Keratinocyte (primary cell): ENCODE data around the gene DCTN4. TPM values are rescaled to one million over a fixed set of nuclear protein-coding genes. Genes with fewer than 3 reads are reported as not detected.
"Not testable (repeated sequence)": the region's sequence is repeated elsewhere in the genome, so short reads cannot be mapped to it uniquely, and the experiment has no call there.

Experiments
- DNase-seq: peaks from one replicate; pipeline ENCODE4 v3.0.0-alpha.2; 2011; ENCODE audit warnings: low read depth, missing footprints, low spot score
- FAIRE-seq: peaks from 2 replicates; lab custom pipeline; 2011; peaks lifted over from hg19 to GRCh38; lab: Jason Lieb, UNC
- H2AFZ ChIP-seq: 2 replicates; pipeline ENCODE4 v1.6.0; 2012; ENCODE audit warnings: low read length, control low read depth, inconsistent platforms; ENCODE audit not compliant: control insufficient read depth
- H3K27ac ChIP-seq: 2 replicates; pipeline ENCODE4 v1.5.1; 2011; ENCODE audit warnings: low read length; ENCODE audit not compliant: control insufficient read depth, insufficient read depth
- H3K27me3 ChIP-seq: 3 replicates; pipeline ENCODE4 v1.6.0; 2011; ENCODE audit warnings: low read length; ENCODE audit not compliant: control insufficient read depth, insufficient read depth; ENCODE audit errors: extremely low read depth
- H3K36me3 ChIP-seq, 2 experiments: 2 replicates in 1 of 2; 3 replicates in 1 of 2; pipeline ENCODE4 v1.5.1; 2011; ENCODE audit warnings: low read length in 2 of 2, mild to moderate bottlenecking in 1 of 2; ENCODE audit not compliant: control insufficient read depth in 2 of 2, insufficient read depth in 2 of 2; ENCODE audit errors: extremely low read depth in 1 of 2
- H3K4me1 ChIP-seq: 3 replicates; pipeline ENCODE4 v1.5.1; 2011; ENCODE audit warnings: low read length; ENCODE audit not compliant: control insufficient read depth, insufficient read depth; ENCODE audit errors: extremely low read depth
- H3K4me2 ChIP-seq: 3 replicates; pipeline ENCODE4 v1.6.0; 2011; ENCODE audit warnings: low read depth, low read length; ENCODE audit not compliant: control insufficient read depth, insufficient read depth; ENCODE audit errors: extremely low read depth
- H3K4me3 ChIP-seq, 3 experiments: fragments of 200-600 bp in 1 of 3; sonication (generic) in 1 of 3; 2 replicates in 2 of 3; 3 replicates in 1 of 3; pipeline ENCODE4 v1.5.1; 2011 to 2016; ENCODE audit warnings: low read length in 3 of 3, mild to moderate bottlenecking in 3 of 3, control low read depth in 2 of 3, inconsistent platforms in 1 of 3, low read depth in 1 of 3, mixed read lengths in 1 of 3, mixed run types in 1 of 3, moderate library complexity in 1 of 3; ENCODE audit not compliant: control insufficient read depth in 2 of 3, insufficient read depth in 2 of 3; ENCODE audit errors: extremely low read depth in 1 of 3
- H3K79me2 ChIP-seq: 2 replicates; pipeline ENCODE4 v1.6.0; 2012; ENCODE audit warnings: low read length; ENCODE audit not compliant: control insufficient read depth, insufficient read depth
- H3K9ac ChIP-seq: 3 replicates; pipeline ENCODE4 v1.6.0; 2011; ENCODE audit warnings: low read length; ENCODE audit not compliant: control insufficient read depth, insufficient read depth; ENCODE audit errors: extremely low read depth
- H3K9me1 ChIP-seq: 3 replicates; pipeline ENCODE4 v1.6.0; 2011; ENCODE audit warnings: low read length; ENCODE audit not compliant: control insufficient read depth, insufficient read depth; ENCODE audit errors: extremely low read depth
- H3K9me3 ChIP-seq: 2 replicates; pipeline ENCODE4 v1.5.1; 2012; ENCODE audit warnings: low read depth, low read length; ENCODE audit not compliant: control insufficient read depth
- H4K20me1 ChIP-seq: 3 replicates; pipeline ENCODE4 v1.6.0; 2011; ENCODE audit warnings: low read length; ENCODE audit not compliant: control insufficient read depth, insufficient read depth; ENCODE audit errors: extremely low read depth
- EZH2 ChIP-seq: IDR thresholded peaks from one replicate; pipeline ENCODE4 v1.6.1; 2012; ENCODE audit warnings: inconsistent platforms, mild to moderate bottlenecking, low read length, moderate library complexity
- dilution Hi-C: fragments of 300-500 bp; cut with MboI; formaldehyde crosslinking; loops from one replicate; pipeline ENCODE4 v1.7.0; 2020; ENCODE audit warnings: low sequenced_read_pairs; ENCODE audit not compliant: extremely low pct_ligation_motif_present
- polyA plus RNA-seq, 5 experiments: library from polyadenylated mRNA; depleted of rRNA in 3 of 5; stranded (reverse) in 3 of 5; stranded (forward) in 1 of 5; unstranded in 1 of 5; fragments of >200 nt; gene quantifications; 1 replicate in 1 of 5; 2 replicates in 3 of 5; 3 replicates in 1 of 5; pipeline versions ENCODE4 v1.2.1 to v1.2.3, GENCODE V29; 2011 to 2012; ENCODE audit warnings: missing spikeins in 2 of 5, low read depth in 1 of 5, low replicate concordance in 1 of 5
- TF ChIP-seq, protein P1 (sequence below), 3 experiments: IDR thresholded peaks in 1 of 3; conservative IDR thresholded peaks in 1 of 3; optimal IDR thresholded peaks in 1 of 3; 2 replicates in 2 of 3; 3 replicates in 1 of 3; pipeline versions ENCODE3 to v1.5.1; 2011; ENCODE audit warnings: low read length in 3 of 3, mild to moderate bottlenecking in 3 of 3, moderate library complexity in 2 of 3, control low read depth in 1 of 3, inconsistent platforms in 1 of 3; ENCODE audit not compliant: insufficient read depth in 2 of 3; ENCODE audit errors: extremely low read depth in 1 of 3

DCTN4 gene
- polyA plus RNA-seq, 1 donor (not counting 4 experiments of a cell fraction or from before 2014, with no cell fraction given), result 44.3 TPM

- no peak for FAIRE-seq
- Histone ChIP-seq H3K27me3 (no peaks in the 10 kb centered on the region), H3K9me1 (no peaks in the 10 kb centered on the region), H3K79me2 (peaks cover 45% of the 10 kb centered on the region), H4K20me1 (no peaks in the 10 kb centered on the region), H2AFZ (no peak overlapping the region), H3K36me3 (peaks cover 10 to 19% of the 10 kb centered on the region in 2 experiments), H3K27ac (no peak overlapping the region), H3K9ac (no peak overlapping the region), H3K9me3 (no peaks in the 10 kb centered on the region), H3K4me2 (no peak overlapping the region), H3K4me1 (no peaks in the 10 kb centered on the region), H3K4me3 (no peak overlapping the region)
- no peak for TF ChIP-seq EZH2
- TF ChIP-seq, protein P1, sequence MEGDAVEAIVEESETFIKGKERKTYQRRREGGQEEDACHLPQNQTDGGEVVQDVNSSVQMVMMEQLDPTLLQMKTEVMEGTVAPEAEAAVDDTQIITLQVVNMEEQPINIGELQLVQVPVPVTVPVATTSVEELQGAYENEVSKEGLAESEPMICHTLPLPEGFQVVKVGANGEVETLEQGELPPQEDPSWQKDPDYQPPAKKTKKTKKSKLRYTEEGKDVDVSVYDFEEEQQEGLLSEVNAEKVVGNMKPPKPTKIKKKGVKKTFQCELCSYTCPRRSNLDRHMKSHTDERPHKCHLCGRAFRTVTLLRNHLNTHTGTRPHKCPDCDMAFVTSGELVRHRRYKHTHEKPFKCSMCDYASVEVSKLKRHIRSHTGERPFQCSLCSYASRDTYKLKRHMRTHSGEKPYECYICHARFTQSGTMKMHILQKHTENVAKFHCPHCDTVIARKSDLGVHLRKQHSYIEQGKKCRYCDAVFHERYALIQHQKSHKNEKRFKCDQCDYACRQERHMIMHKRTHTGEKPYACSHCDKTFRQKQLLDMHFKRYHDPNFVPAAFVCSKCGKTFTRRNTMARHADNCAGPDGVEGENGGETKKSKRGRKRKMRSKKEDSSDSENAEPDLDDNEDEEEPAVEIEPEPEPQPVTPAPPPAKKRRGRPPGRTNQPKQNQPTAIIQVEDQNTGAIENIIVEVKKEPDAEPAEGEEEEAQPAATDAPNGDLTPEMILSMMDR (optimal IDR thresholded peaks at IDR 0.05 in 1 of 3, IDR thresholded peaks at IDR 0.05 in 1 of 3, conservative IDR thresholded peaks at IDR 0.05 in 1 of 3; ENCODE audit: extremely low read depth in 1 of 3, insufficient read depth in 2 of 3, low read length in 3 of 3), result no peak
- no peak for DNase-seq
- dilution Hi-C loops, result no loop called here
Observed at GRCh38 chr5:150751096-150751891, 7.5 kb downstream of the DCTN4 start.

- DNase-seq, result no peak
- Histone ChIP-seq H3K27me3 (no peaks in the 10 kb centered on the region), H3K9me3 (no peaks in the 10 kb centered on the region), H2AFZ (no peak overlapping the region), H3K79me2 (peaks cover 38% of the 10 kb centered on the region), H3K36me3 (peaks cover 10 to 16% of the 10 kb centered on the region in 2 experiments), H3K4me1 (no peaks in the 10 kb centered on the region), H4K20me1 (no peaks in the 10 kb centered on the region), H3K4me3 (no peak overlapping the region), H3K9me1 (no peaks in the 10 kb centered on the region), H3K4me2 (no peak overlapping the region), H3K9ac (no peak overlapping the region), H3K27ac (no peak overlapping the region)
- FAIRE-seq, result no peak
- dilution Hi-C loops, result no loop called here
- no peak for TF ChIP-seq EZH2
- TF ChIP-seq, protein P1 (optimal IDR thresholded peaks at IDR 0.05 in 1 of 3, IDR thresholded peaks at IDR 0.05 in 1 of 3, conservative IDR thresholded peaks at IDR 0.05 in 1 of 3; ENCODE audit: extremely low read depth in 1 of 3, insufficient read depth in 2 of 3, low read length in 3 of 3), result no peak
Observed at GRCh38 chr5:150750469-150750868, 8.3 kb downstream of the DCTN4 start.

- H3K36me3 ChIP-seq, H4K20me1 ChIP-seq, H3K27ac ChIP-seq, FAIRE-seq, H3K9me3 ChIP-seq, DNase-seq, H3K27me3 ChIP-seq, H3K4me1 ChIP-seq, H3K9me1 ChIP-seq, H3K9ac ChIP-seq, dilution Hi-C loops, H2AFZ ChIP-seq, H3K4me2 ChIP-seq, H3K4me3 ChIP-seq: not testable (repeated sequence)
- H3K79me2 ChIP-seq, result peaks cover 32% of the 10 kb centered on the region
Observed at GRCh38 chr5:150743142-150743488, 15.7 kb downstream of the DCTN4 start.
